ENCODE measurements around the gene MAGI1.

GRCh38 chr3:65618599-65618998 is 420.1 kb downstream of the MAGI1 start:
- TF ChIP-seq POLR2A (IDR thresholded peaks at IDR 0.05) (no peak), CTCF (IDR thresholded peaks at IDR 0.05) (no peak)

Measured in prostate gland (tissue), 2 donors.